ENCODE results near the gene CLDN9. TPM values are rescaled to one million over a fixed set of nuclear protein-coding genes. Genes with fewer than 3 reads are reported as not detected.

Gene CLDN9
- total RNA-seq, 1 donor: not detected

- H3K4me3 ChIP-seq (ENCODE audit: low read depth, low read length): no peak overlapping the region
- DNase-seq (ENCODE audit: low read depth): no peak
- TF ChIP-seq CTCF (IDR thresholded peaks at IDR 0.05; ENCODE audit: insufficient read depth, low read length): no peak
These were observed 17.8 kb downstream of the CLDN9 start for GRCh38 chr16:3030222-3031212.

GRCh38 chr16:3032624-3033023 is 19.9 kb downstream of the CLDN9 start:
- H3K4me3 ChIP-seq (ENCODE audit: low read depth, low read length): no peak overlapping the region
- DNase-seq (ENCODE audit: low read depth): no peak
- no peak for TF ChIP-seq CTCF (IDR thresholded peaks at IDR 0.05; ENCODE audit: insufficient read depth, low read length)

- no peak for TF ChIP-seq CTCF (IDR thresholded peaks at IDR 0.05; ENCODE audit: insufficient read depth, low read length)
- DNase-seq (ENCODE audit: low read depth): no peak
- no peak overlapping the region for H3K4me3 ChIP-seq (ENCODE audit: low read depth, low read length)
These were observed 22.7 kb downstream of the CLDN9 start for GRCh38 chr16:3035289-3035971.

- DNase-seq (ENCODE audit: low read depth): no peak
- no peak for TF ChIP-seq CTCF (IDR thresholded peaks at IDR 0.05; ENCODE audit: insufficient read depth, low read length)
- no peak overlapping the region for H3K4me3 ChIP-seq (ENCODE audit: low read depth, low read length)
These were observed 23.4 kb downstream of the CLDN9 start for GRCh38 chr16:3035972-3036725.

- no peak within 1 kb of the TSS for H3K4me3 ChIP-seq (ENCODE audit: low read depth, low read length)
- DNase-seq (ENCODE audit: low read depth): no peak
- no peak for TF ChIP-seq CTCF (IDR thresholded peaks at IDR 0.05; ENCODE audit: insufficient read depth, low read length)
These were observed 24.1 kb downstream of the CLDN9 start, which contains the start of gene BICDL2 for GRCh38 chr16:3036726-3037315. Gene BICDL2 (minus strand): TSS chr16:3036944. CDS start chr16:3035496, 1,448 bp downstream.

- no peak for DNase-seq (ENCODE audit: low read depth)
- TF ChIP-seq CTCF (IDR thresholded peaks at IDR 0.05; ENCODE audit: insufficient read depth, low read length): no peak
- no peak overlapping the region for H3K4me3 ChIP-seq (ENCODE audit: low read depth, low read length)
These were observed 25.5 kb downstream of the CLDN9 start for GRCh38 chr16:3038256-3038655.
